HEK293T (cell line): ENCODE results near the gene MTHFR.

Experiments
- HDGF ChIP-seq: fragments of 450-650 bp; IDR thresholded peaks from 2 replicates; pipeline ENCODE4 v1.6.1; 2017; ENCODE audit warnings: antibody characterized with exemption, borderline replicate concordance
- TF ChIP-seq, protein P1 (sequence below): fragments of 450-650 bp; IDR thresholded peaks from 2 replicates; pipeline ENCODE4 v1.6.1; 2016

DNA sequence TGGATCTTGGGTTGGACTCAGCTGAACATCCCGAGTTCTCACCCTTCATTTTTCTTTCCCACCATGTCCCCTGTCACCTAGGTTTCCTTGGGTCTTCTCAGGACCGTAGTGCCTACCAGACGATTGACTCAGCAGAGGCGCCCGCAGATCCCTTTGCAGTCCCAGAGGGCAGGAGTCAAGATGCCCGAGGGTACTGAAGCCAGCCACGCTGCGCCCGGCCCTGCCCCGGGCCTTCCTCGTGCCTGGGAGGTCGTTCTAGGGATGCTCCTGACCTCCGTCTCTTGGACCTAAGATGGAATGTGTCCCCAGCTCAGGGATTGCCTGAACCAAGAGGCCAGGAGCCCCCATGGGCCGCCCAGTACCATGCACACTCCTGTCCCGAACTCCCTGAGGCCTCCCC, 55.8 kb downstream of the MTHFR start:
- TF ChIP-seq HDGF = no peak
- TF ChIP-seq, protein P1, sequence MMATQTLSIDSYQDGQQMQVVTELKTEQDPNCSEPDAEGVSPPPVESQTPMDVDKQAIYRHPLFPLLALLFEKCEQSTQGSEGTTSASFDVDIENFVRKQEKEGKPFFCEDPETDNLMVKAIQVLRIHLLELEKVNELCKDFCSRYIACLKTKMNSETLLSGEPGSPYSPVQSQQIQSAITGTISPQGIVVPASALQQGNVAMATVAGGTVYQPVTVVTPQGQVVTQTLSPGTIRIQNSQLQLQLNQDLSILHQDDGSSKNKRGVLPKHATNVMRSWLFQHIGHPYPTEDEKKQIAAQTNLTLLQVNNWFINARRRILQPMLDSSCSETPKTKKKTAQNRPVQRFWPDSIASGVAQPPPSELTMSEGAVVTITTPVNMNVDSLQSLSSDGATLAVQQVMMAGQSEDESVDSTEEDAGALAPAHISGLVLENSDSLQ = no peak
